ENCODE measurements around the gene ZNF831.

DNA sequence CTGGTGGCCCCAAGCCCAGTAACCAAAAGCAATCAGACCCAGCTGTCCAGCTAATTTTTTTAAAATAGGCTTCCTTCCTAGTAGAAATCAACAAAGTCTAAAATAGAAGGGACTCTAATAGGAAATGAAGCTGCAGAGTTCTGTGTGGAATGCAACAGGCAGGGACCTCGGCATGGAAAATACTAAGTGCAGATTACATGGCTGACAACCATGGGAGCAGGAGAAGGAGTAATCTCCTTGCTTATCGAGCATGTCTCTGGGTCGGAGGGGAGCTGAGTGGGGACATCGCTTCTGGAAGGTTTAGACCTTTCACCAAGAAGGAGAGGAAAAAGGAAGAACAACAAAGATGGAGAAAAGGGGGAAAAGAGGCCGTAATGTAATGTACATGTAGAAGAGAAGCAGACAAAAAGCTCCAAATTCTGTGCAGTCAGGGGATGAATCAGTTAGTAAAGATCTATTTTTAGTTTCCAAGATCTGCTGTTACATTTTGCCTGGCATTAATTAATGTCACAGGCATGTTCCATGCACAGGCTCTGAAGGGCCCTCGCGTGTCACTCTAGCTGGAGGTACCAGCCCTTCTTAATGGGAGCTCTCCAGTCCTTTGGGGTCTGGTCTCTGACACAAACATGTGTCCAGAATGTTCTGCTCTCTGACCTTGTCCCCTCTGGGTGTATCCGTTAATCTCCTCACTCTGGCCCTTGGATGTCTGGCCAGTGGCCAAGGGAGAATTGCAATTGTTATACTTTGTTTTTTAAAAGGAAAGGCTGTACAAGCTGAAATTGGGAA, 16.6 kb upstream of the ZNF831 start:
- TF ChIP-seq POLR2AphosphoS5 (IDR thresholded peaks at IDR 0.05; ENCODE audit: low read depth, low read length) (no peak), POLR2A (IDR thresholded peaks at IDR 0.05; ENCODE audit: low read depth, low read length) (no peak), TAF1 (IDR thresholded peaks at IDR 0.05; ENCODE audit: low read depth, low read length) (no peak)

All from GM12891 (cell line).